HG03521 (cell line): ENCODE measurements around the gene ARID1A.
A peak's percentile ranks its signal among the peaks of the same experiment; 100 is the strongest.

Source experiments
- ATAC-seq: cut with Tn5 transposase; IDR thresholded peaks from one replicate; pipeline ENCODE4 v1.9.1; 2021; ENCODE audit warnings: mild to moderate bottlenecking, moderate library complexity; ENCODE audit not compliant: unreplicated experiment

ARID1A gene

GRCh38 chr1:26822737-26823395 is 127.1 kb downstream of the ARID1A start:
- ATAC-seq: no peak

- ATAC-seq: no peak
These were observed 128.9 kb downstream of the ARID1A start for GRCh38 chr1:26824731-26825130.

GRCh38 chr1:26826261-26827105 is 130.7 kb downstream of the ARID1A start, which contains the start of gene ZDHHC18:
Gene ZDHHC18 (plus strand): TSS chr1:26826688. CDS start chr1:26826805, 117 bp downstream.
- ATAC-seq: peak; percentile 77

- no peak for ATAC-seq
These were observed 131.3 kb downstream of the ARID1A start for GRCh38 chr1:26827106-26827604.

DNA sequence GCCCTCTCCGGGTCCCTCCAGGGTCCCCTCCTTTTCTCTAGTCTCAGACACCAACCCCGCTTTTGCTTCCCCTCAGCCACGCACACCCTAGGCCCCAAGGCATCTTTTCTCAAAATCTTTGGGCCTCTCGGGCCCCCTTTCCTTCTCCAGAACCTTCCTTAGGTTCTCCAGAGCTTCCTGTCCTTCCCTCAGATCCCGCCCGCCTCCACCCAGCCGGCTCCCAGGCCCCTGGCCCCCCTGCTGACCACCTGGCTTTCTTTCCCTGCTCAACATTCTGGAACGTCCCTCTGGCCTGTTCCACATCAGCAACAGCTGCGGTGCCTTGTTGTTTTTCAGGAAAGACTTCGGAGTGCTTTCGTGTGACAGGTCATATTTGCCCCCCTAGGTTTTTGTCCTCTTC is 131.8 kb downstream of the ARID1A start:
- no peak for ATAC-seq

DNA sequence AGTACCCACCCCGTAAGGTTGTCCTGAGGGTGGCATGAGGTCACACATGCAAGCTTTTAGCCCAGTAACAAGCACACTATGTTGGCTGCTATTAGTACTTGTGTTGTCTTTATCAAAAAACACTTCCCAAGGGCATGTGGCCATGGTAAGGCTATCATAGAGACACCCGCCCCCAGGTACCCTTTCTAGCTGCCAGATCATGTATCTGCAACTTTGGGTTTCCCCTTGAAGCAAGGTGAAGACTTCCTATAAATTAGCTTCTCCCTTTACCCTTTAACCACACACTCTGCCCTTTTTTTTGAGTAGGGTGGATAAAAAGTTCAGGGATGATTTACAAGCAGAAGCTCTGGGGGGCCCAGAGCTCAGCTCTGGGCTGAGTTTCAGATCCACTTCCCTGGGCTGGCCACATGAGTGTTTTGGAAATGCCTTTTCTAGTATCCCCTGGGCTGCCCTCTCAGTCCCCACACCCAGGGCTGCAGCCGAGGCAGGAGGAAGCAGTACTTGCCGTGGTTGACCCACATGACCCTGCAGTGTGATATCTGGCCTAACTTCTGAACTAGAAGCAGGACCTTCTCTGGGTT is 132.7 kb downstream of the ARID1A start:
- no peak for ATAC-seq

- no peak for ATAC-seq
These were observed 133.5 kb downstream of the ARID1A start for GRCh38 chr1:26829184-26829911.

- no peak for ATAC-seq
These were observed 135.2 kb downstream of the ARID1A start for GRCh38 chr1:26831059-26831458.
